Uterus (tissue), 2 donors: ENCODE data around the gene PROX1.

ENCODE experiments used
- CTCF ChIP-seq, 4 experiments: fragments of 200-600 bp in 2 of 4; fragments of 450-650 bp in 2 of 4; sonication (generic) in 2 of 4; IDR thresholded peaks; one replicate each; pipeline ENCODE4 v1.5.1; 2016 to 2019; ENCODE audit warnings: antibody characterized with exemption in 4 of 4, mild to moderate bottlenecking in 2 of 4, moderate library complexity in 1 of 4
- POLR2A ChIP-seq, 2 donors: fragments of 450-650 bp; IDR thresholded peaks; one replicate each; pipeline ENCODE4 v1.6.1; 2016; ENCODE audit warnings: antibody characterized with exemption in 2 of 2, mild to moderate bottlenecking in 1 of 2, moderate library complexity in 1 of 2

GRCh38 chr1:214003233-214003632 lies 15.5 kb downstream of the PROX1 start:
- TF ChIP-seq CTCF (IDR thresholded peaks at IDR 0.05) = no peak
- no peak for TF ChIP-seq POLR2A (IDR thresholded peaks at IDR 0.05)
